ENCODE measurements around the gene PLA2G4C. TPM values are rescaled to one million over a fixed set of nuclear protein-coding genes. Genes with fewer than 3 reads are reported as not detected.
A peak's percentile ranks its signal among the peaks of the same experiment; 100 is the strongest.

Gene PLA2G4C
- total RNA-seq, 6 experiments from 2014 or later: 3.8 to 5.3 (median 4.8) TPM

GRCh38 chr19:48121909-48122371, 11.3 kb upstream of the PLA2G4C start:
- Mint-ChIP-seq H3K4me1 (ENCODE audit: low read depth) (peaks cover 30% of the 10 kb centered on the region), H3K27me3 (ENCODE audit: insufficient read depth) (no peaks in the 10 kb centered on the region), H3K27ac (peak overlapping the region; percentile 72; the same call in 1 of the 2 replicates), H3K4me3 (no peak overlapping the region), H3K36me3 (ENCODE audit: low read depth) (peaks cover 29% of the 10 kb centered on the region), H3K9me3 (no peaks in the 10 kb centered on the region)
- TF ChIP-seq CTCF (IDR thresholded peaks at IDR 0.05): no peak
- peak; percentile 40 for DNase-seq

- H3K4me1 Mint-ChIP-seq (ENCODE audit: low read depth): peaks cover 28% of the 10 kb centered on the region
- no peaks in the 10 kb centered on the region for H3K9me3 Mint-ChIP-seq
- no peak for TF ChIP-seq CTCF (IDR thresholded peaks at IDR 0.05)
- no peak for DNase-seq
- peaks cover 29% of the 10 kb centered on the region for H3K36me3 Mint-ChIP-seq (ENCODE audit: low read depth)
- H3K4me3 Mint-ChIP-seq: no peak overlapping the region
- H3K27me3 Mint-ChIP-seq (ENCODE audit: insufficient read depth): no peaks in the 10 kb centered on the region
- H3K27ac Mint-ChIP-seq: no peak overlapping the region
Observed at GRCh38 chr19:48121066-48121465, 10.4 kb upstream of the PLA2G4C start.

GRCh38 chr19:48120505-48120904, 9.9 kb upstream of the PLA2G4C start:
- Mint-ChIP-seq H3K36me3 (ENCODE audit: low read depth) (peaks cover 29% of the 10 kb centered on the region), H3K4me3 (no peak overlapping the region), H3K27me3 (ENCODE audit: insufficient read depth) (no peaks in the 10 kb centered on the region), H3K27ac (no peak overlapping the region), H3K4me1 (ENCODE audit: low read depth) (peaks cover 24% of the 10 kb centered on the region), H3K9me3 (no peaks in the 10 kb centered on the region)
- no peak for DNase-seq
- no peak for TF ChIP-seq CTCF (IDR thresholded peaks at IDR 0.05)

GRCh38 chr19:48118131-48118517, 7.5 kb upstream of the PLA2G4C start:
- no peak overlapping the region for H3K27ac Mint-ChIP-seq
- TF ChIP-seq CTCF (IDR thresholded peaks at IDR 0.05): no peak
- DNase-seq: no peak
- peaks cover 15% of the 10 kb centered on the region for H3K4me1 Mint-ChIP-seq (ENCODE audit: low read depth)
- no peaks in the 10 kb centered on the region for H3K27me3 Mint-ChIP-seq (ENCODE audit: insufficient read depth)
- H3K4me3 Mint-ChIP-seq: no peak overlapping the region
- peaks cover 25% of the 10 kb centered on the region for H3K36me3 Mint-ChIP-seq (ENCODE audit: low read depth)
- no peaks in the 10 kb centered on the region for H3K9me3 Mint-ChIP-seq

GRCh38 chr19:48117515-48118130, 7.0 kb upstream of the PLA2G4C start:
- peaks cover 25% of the 10 kb centered on the region for H3K36me3 Mint-ChIP-seq (ENCODE audit: low read depth)
- no peak for TF ChIP-seq CTCF (IDR thresholded peaks at IDR 0.05)
- no peak overlapping the region for H3K27ac Mint-ChIP-seq
- no peak for DNase-seq
- H3K4me1 Mint-ChIP-seq (ENCODE audit: low read depth): peaks cover 17% of the 10 kb centered on the region
- H3K9me3 Mint-ChIP-seq: no peaks in the 10 kb centered on the region
- H3K4me3 Mint-ChIP-seq: no peak overlapping the region
- no peaks in the 10 kb centered on the region for H3K27me3 Mint-ChIP-seq (ENCODE audit: insufficient read depth)

Measured in HFFc6 (cell line).